GM12873 (cell line): ENCODE results near the gene CCDC69.

Experiments
- TF ChIP-seq, protein P1 (sequence below): IDR thresholded peaks from 2 replicates; pipeline ENCODE4 v1.5.1; 2012; ENCODE audit warnings: low read depth, mild to moderate bottlenecking, moderate library complexity, low read length, control low read depth; ENCODE audit not compliant: insufficient read depth; ENCODE audit errors: missing control alignments

Gene CCDC69

DNA sequence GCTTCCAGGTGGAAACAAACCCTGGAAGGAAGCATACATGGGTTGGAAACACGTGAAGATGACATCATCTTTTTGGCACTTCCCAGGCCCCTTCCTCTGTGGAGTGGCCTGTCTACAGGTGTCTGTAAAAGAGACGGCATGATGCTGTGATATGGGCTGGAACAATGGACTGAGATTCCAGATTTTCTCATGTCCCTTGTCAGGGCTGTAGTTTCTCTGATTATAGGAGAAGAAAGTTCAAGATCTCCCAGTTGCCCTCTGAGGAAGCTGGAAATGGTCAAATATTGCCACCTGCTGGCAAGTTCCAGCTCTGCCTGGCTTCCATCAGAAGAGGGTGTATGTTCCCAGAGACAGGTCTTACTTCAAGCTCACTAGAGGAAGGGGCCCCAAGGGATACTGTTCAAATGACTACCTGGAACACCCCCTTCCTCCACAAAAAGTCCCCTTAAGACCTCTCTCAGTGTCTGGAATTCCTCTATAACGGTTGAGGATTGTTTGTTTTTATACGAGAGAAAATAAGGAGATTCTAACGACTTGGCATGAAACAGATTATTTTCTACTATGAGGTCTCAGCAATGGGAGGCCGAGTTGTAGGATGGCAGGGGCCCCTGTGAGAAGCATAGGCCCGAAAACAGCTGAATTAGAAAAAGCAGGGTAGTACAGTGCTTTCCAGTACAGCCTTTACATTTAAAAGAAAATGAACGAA lies 59.1 kb downstream of the CCDC69 start:
- TF ChIP-seq, protein P1, sequence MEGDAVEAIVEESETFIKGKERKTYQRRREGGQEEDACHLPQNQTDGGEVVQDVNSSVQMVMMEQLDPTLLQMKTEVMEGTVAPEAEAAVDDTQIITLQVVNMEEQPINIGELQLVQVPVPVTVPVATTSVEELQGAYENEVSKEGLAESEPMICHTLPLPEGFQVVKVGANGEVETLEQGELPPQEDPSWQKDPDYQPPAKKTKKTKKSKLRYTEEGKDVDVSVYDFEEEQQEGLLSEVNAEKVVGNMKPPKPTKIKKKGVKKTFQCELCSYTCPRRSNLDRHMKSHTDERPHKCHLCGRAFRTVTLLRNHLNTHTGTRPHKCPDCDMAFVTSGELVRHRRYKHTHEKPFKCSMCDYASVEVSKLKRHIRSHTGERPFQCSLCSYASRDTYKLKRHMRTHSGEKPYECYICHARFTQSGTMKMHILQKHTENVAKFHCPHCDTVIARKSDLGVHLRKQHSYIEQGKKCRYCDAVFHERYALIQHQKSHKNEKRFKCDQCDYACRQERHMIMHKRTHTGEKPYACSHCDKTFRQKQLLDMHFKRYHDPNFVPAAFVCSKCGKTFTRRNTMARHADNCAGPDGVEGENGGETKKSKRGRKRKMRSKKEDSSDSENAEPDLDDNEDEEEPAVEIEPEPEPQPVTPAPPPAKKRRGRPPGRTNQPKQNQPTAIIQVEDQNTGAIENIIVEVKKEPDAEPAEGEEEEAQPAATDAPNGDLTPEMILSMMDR: peak; percentile 91

DNA sequence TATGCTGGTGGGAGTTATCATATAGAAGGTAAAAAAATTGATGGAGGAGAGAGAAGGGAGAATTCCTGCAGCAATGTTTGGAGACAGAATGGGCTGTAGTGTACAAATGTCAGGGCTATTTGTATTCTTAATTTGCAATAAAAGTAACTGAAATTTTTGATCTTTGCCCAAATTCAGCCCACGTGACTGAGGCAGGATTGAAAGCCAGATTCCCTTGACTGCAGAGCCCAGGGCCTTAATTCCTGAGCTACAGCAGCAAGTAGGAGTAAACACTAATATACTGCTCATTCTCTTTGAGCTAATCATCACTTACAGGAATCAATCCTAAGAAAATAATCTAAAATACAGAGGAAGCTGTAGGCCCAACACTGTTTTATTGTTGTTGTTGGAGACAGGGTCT lies 61.1 kb downstream of the CCDC69 start:
- TF ChIP-seq, protein P1: no peak

DNA sequence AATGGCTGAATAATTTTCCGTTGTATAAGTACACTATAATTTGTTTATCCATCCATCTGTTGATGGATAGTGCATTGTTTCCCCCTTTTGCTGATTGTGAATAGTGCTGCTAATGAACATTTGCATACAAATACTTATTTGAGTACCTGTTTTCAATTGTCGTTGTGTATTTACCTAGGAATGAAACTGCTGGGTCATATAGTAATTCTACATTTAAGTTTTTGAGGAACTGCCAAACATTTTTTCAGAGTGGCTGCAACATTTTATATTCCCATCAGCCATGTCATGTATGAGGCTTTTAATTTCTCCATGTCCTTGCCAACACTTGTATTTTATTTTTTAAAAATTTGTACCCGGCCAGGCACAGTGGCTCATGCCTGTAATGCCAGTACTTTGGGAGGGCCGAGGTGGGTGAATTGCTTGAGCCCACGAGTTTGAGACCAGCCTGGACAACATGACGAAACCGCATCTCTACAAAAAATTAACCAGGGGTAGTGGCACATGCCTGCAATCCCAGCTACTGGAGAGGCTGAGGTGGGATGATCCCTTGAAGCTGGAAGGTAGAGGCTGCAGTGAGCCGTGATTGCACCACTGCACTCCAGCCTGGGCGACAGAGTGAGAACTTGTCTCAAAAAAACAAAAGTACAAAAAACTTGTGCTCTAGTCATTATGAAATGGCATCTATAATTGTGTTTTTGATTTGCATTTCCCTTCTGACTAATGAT lies 64.1 kb downstream of the CCDC69 start:
- TF ChIP-seq, protein P1: no peak

DNA sequence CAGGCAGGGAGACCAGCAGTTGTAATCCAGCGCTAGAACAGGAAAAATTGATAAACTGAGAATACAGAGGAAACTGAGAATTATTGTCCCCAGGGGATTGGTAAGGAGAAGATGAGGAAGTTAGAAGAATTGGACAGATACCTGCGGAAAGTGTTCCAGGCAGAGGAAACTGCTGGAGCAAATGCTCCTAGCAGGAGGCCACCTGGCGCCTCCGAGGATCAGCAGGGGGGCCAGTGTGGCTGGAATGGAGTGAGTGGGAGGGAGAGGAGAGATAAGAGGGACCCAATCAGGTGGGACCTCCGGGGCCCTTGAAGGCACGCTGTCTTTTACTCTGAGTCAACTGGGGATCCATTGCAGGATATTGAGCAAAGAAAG lies 65.6 kb downstream of the CCDC69 start:
- TF ChIP-seq, protein P1: no peak

DNA sequence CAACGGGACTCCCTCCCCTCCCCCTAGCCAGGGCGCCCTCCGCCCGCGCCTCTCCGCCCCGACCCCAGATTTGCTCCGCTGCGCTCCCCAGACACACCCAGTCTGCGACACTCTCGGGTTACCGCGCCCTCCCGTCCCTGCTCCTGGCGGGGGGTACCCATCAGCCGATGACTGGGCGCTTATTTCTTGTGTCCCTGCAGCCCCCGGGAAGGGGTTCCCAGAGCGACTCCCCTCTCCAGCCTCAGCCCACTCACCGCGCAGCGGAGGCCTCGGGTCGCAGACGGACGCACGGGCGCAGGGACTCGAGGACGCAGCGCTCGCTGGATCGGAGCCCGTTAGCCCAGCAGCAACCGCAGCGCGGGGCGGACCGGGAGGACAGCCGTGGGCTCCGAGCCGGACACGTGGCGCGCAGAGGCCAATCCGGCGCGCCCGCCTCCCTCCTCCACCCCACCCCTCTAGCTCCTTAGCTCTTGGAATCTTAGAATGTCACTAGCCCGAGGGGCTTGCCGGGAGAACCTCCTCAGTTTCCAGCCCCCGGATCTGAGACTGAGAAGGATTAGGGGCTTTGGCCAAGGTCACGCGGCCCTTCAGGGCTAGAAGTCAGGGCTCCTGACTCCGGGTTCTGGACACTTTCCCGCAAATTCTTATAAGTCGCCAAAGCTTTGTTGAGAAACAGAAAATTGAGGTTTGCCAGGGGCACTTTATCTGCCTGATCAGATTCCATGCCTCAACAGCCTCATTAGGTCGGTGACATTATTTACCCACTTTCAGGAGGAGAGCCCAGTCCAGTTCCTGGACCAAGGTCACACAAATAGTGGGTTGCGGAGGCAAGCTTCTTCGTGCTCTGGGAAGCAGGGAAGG lies 66.2 kb downstream of the CCDC69 start, which contains the start of gene ANXA6:
Gene ANXA6 (minus strand): TSS at position 354 of the 861 bp plus-strand sequence. CDS start 9,878 bp downstream, outside the sequence.
- TF ChIP-seq, protein P1: no peak

DNA sequence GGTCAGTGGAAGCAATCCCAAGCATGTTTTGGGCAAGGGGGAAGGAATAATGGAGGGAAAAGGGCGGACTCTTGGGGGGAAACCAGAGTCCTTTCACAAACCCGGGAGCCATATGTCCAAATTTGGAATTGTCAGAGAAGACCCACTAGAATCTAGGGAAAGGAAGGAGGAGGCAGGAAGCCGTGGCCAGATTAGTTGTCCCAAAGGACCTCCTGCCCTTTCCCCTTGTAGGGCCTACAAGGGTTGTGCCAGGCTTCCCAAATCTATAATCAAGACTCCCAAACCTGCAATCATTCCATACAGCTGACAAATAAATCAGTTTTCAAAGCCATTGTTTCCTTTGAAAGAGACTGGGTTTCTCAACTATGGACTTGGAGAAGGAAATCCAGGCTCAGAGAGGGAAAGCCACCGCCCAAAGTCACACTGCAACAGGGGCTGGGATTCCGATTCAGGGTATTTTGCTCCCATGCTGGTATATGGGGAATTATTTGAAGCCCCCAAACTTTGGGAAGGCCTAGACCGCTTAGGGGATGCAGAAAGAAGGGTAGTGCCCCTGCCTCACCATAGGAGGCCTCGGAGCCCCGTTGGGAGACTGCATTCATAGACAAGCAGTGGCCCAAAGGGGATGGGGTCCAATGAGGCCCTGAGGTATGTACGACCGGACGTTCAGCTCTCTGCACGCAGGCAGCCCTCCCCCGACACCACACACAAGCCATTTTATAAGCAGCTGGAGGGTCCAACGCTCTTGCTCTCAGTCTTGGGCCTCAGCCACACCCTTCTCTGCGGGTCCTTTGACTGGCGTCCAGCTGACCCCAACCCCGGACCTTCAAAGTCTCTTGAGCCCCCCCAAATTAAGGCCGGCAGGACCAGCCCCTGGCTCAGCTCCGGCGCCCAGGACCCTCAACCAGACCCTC lies 67.1 kb downstream of the CCDC69 start:
- TF ChIP-seq, protein P1: peak; percentile 29
